ENCODE measurements around the gene UBE2E2.

DNA sequence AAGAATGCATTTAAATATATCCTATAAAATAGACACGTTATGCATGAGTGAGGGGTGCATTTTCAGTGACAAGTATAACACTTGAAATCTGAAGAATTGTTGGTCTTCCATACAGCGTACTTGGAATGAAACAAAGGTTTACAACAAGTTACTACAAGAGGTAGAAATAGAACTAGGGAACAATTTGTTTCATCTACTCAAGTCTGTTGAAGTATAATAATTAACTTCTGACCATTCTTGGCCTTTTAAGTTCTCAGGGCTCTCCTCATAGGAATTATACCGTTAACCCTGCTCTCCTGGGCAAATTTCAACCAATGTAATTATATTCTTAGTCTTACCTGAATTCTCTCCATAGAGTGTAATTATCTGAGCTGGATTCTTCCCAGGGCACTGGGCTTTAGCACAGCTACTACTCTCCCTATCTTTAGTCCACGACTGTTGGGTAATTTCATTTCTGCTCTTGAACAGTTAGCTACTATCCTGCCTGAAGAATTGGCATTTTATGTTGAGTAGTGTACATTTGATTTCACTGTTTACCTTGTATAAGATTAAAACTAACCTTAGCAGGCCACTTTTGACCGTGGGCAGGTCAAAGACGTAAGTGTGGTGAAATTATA is 100.6 kb downstream of the UBE2E2 start:
- TF ChIP-seq, protein P1, sequence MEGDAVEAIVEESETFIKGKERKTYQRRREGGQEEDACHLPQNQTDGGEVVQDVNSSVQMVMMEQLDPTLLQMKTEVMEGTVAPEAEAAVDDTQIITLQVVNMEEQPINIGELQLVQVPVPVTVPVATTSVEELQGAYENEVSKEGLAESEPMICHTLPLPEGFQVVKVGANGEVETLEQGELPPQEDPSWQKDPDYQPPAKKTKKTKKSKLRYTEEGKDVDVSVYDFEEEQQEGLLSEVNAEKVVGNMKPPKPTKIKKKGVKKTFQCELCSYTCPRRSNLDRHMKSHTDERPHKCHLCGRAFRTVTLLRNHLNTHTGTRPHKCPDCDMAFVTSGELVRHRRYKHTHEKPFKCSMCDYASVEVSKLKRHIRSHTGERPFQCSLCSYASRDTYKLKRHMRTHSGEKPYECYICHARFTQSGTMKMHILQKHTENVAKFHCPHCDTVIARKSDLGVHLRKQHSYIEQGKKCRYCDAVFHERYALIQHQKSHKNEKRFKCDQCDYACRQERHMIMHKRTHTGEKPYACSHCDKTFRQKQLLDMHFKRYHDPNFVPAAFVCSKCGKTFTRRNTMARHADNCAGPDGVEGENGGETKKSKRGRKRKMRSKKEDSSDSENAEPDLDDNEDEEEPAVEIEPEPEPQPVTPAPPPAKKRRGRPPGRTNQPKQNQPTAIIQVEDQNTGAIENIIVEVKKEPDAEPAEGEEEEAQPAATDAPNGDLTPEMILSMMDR (tag by site-specific recombination; IDR thresholded peaks at IDR 0.05), result no peak
- TF ChIP-seq, protein P2, sequence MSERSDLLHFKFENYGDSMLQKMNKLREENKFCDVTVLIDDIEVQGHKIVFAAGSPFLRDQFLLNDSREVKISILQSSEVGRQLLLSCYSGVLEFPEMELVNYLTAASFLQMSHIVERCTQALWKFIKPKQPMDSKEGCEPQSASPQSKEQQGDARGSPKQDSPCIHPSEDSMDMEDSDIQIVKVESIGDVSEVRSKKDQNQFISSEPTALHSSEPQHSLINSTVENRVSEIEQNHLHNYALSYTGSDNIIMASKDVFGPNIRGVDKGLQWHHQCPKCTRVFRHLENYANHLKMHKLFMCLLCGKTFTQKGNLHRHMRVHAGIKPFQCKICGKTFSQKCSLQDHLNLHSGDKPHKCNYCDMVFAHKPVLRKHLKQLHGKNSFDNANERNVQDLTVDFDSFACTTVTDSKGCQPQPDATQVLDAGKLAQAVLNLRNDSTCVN (tag by site-specific recombination; optimal IDR thresholded peaks at IDR 0.05), result no peak
- TF ChIP-seq, protein P3, sequence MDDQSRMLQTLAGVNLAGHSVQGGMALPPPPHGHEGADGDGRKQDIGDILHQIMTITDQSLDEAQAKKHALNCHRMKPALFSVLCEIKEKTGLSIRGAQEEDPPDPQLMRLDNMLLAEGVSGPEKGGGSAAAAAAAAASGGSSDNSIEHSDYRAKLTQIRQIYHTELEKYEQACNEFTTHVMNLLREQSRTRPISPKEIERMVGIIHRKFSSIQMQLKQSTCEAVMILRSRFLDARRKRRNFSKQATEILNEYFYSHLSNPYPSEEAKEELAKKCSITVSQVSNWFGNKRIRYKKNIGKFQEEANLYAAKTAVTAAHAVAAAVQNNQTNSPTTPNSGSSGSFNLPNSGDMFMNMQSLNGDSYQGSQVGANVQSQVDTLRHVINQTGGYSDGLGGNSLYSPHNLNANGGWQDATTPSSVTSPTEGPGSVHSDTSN (CRISPR knock-in tag; IDR thresholded peaks at IDR 0.05), result no peak
- no peak for TF ChIP-seq ZBTB8A (tag by site-specific recombination; IDR thresholded peaks at IDR 0.05)

Data from HEK293 (cell line).